CD8-positive, alpha-beta memory T cell (primary cell): ENCODE results near the gene ATP5F1D. TPM values are rescaled to one million over a fixed set of nuclear protein-coding genes. Genes with fewer than 3 reads are reported as not detected.

Source experiments
- CTCF ChIA-PET: fragments of 350-600 bp; sonication (Branson Sonifier 250); formaldehyde crosslinking; loops from one replicate; lab custom pipeline; 2021; ENCODE audit warnings: antibody characterized with exemption; lab: Charles Lee
- POLR2A ChIA-PET: fragments of 350-600 bp; sonication (Branson Sonifier 250); formaldehyde crosslinking; loops from one replicate; lab custom pipeline; 2021; ENCODE audit warnings: antibody characterized with exemption; lab: Charles Lee
- DNase-seq, 5 donors: peaks; one replicate each; pipeline versions ENCODE4 v3.0.0 to v3.0.0-alpha.2; 2020 to 2022; ENCODE audit warnings: mixed read lengths in 1 of 5
- H3K27ac ChIP-seq: one replicate; pipeline ENCODE4 v1.7.0; 2013; ENCODE audit warnings: low read depth, mild to moderate bottlenecking, low read length, moderate library complexity
- H3K27me3 ChIP-seq: 2 replicates; pipeline ENCODE4 v1.7.0; 2013; ENCODE audit warnings: low read length, mild to moderate bottlenecking; ENCODE audit not compliant: insufficient read depth, poor library complexity, severe bottlenecking
- H3K36me3 ChIP-seq: 2 replicates; pipeline ENCODE4 v1.7.0; 2013; ENCODE audit warnings: mild to moderate bottlenecking, low read length, moderate library complexity; ENCODE audit not compliant: insufficient read depth
- H3K4me1 ChIP-seq: 2 replicates; pipeline ENCODE4 v1.7.0; 2013; ENCODE audit warnings: mild to moderate bottlenecking, low read length, moderate library complexity; ENCODE audit not compliant: insufficient read depth
- H3K4me3 ChIP-seq: 2 replicates; pipeline ENCODE4 v1.7.0; 2013; ENCODE audit warnings: mild to moderate bottlenecking, low read length
- H3K9me3 ChIP-seq: 2 replicates; pipeline ENCODE4 v1.7.0; 2013; ENCODE audit warnings: mild to moderate bottlenecking, low read length
- H3K27ac Mint-ChIP-seq, 8 donors: one replicate each; pipeline ENCODE4 v1.8.0; 2020 to 2021; ENCODE audit warnings: mixed read lengths in 8 of 8, mild to moderate bottlenecking in 6 of 8, inconsistent platforms in 3 of 8, moderate library complexity in 3 of 8
- H3K27me3 Mint-ChIP-seq, 2 donors: one replicate each; pipeline ENCODE4 v1.8.0; 2020 to 2021; ENCODE audit warnings: mixed read lengths in 2 of 2, mild to moderate bottlenecking in 1 of 2, moderate library complexity in 1 of 2
- H3K36me3 Mint-ChIP-seq, 3 donors: one replicate each; pipeline ENCODE4 v1.8.0; 2020 to 2021; ENCODE audit warnings: mixed read lengths in 3 of 3, inconsistent platforms in 1 of 3, mild to moderate bottlenecking in 1 of 3
- H3K4me1 Mint-ChIP-seq, 3 donors: one replicate each; pipeline ENCODE4 v1.8.0; 2020 to 2021; ENCODE audit warnings: mixed read lengths in 3 of 3, inconsistent platforms in 1 of 3, mild to moderate bottlenecking in 1 of 3
- H3K4me3 Mint-ChIP-seq, 7 donors: one replicate each; pipeline ENCODE4 v1.8.0; 2020 to 2021; ENCODE audit warnings: mixed read lengths in 7 of 7, mild to moderate bottlenecking in 6 of 7, moderate library complexity in 4 of 7, inconsistent platforms in 2 of 7
- H3K9me3 Mint-ChIP-seq, 5 donors: one replicate each; pipeline ENCODE4 v1.8.0; 2020 to 2022; ENCODE audit warnings: mixed read lengths in 5 of 5, mild to moderate bottlenecking in 3 of 5, moderate library complexity in 2 of 5, inconsistent platforms in 1 of 5
- polyA plus RNA-seq: library from polyadenylated mRNA; unstranded; fragments of 300-500 nt; fragmentation: Illumina TruSeq; gene quantifications from one replicate; pipeline ENCODE4 v1.2.3, GENCODE V29; 2021
- total RNA-seq, 2 experiments: library from RNA; stranded (reverse); gene quantifications; one replicate each; pipeline ENCODE4 v1.2.3, GENCODE V29; 2021

ATP5F1D gene
- total and polyA plus RNA-seq, 3 experiments from 2014 or later = 179 to 271 (median 180) TPM

GRCh38 chr19:1266916-1267476 lies 25.4 kb downstream of the ATP5F1D start:
- POLR2A ChIA-PET = interaction anchor here (0.9 to 5.0 kb wide), 8 partner anchors 8 to 199 kb away, joined by 3 to 280 read pairs (median 8); partner anchors contain the start of genes ATP5F1D and FAM174C
- peaks cover 3 to 24% (median 3%) of the 10 kb centered on the region in 3 donors for H3K36me3 Mint-ChIP-seq
- peak overlapping the region in 5 of 8 donors; percentile 81 to 98 (median 88) for H3K27ac Mint-ChIP-seq
- Histone ChIP-seq H3K4me3 (peak overlapping the region; percentile 62), H3K27ac (peak overlapping the region; percentile 73), H3K27me3 (no peaks in the 10 kb centered on the region), H3K9me3 (no peaks in the 10 kb centered on the region), H3K36me3 (peaks cover 13% of the 10 kb centered on the region), H3K4me1 (peaks cover 64% of the 10 kb centered on the region)
- peaks cover 0 to 8% of the 10 kb centered on the region in 2 donors for H3K27me3 Mint-ChIP-seq
- peaks cover 45 to 76% (median 48%) of the 10 kb centered on the region in 3 donors for H3K4me1 Mint-ChIP-seq
- no peaks in the 10 kb centered on the region for H3K9me3 Mint-ChIP-seq
- CTCF ChIA-PET = interaction anchor here (0.8 to 10.3 kb wide), 15 partner anchors 8 to 359 kb away, joined by 3 to 484 read pairs (median 4); partner anchors contain the start of genes ATP5F1D, CNN2, FAM174C and NDUFS7
- DNase-seq = peak; percentile 61 to 75 (median 71)
- H3K4me3 Mint-ChIP-seq = peak overlapping the region; percentile 22 to 88 (median 62)

GRCh38 chr19:1267477-1268225 lies 26.1 kb downstream of the ATP5F1D start:
- H3K4me1 ChIP-seq = peaks cover 64% of the 10 kb centered on the region
- H3K4me3 ChIP-seq = peak overlapping the region; percentile 37
- H3K4me1 Mint-ChIP-seq = peaks cover 50 to 78% (median 51%) of the 10 kb centered on the region in 3 donors
- peaks cover 3 to 30% (median 6%) of the 10 kb centered on the region in 3 donors for H3K36me3 Mint-ChIP-seq
- no peaks in the 10 kb centered on the region for H3K9me3 ChIP-seq
- ChIA-PET CTCF (interaction anchor here (1.4 to 10.3 kb wide), 4 partner anchors 13 to 245 kb away, joined by 3 to 484 read pairs (median 54); partner anchors contain the start of gene ATP5F1D), POLR2A (interaction anchor here (5.0 kb wide), 1 partner anchor 23 kb away, joined by 280 read pairs; no protein-coding TSS in a partner anchor)
- H3K27ac Mint-ChIP-seq = peak overlapping the region in 7 of 8 donors; percentile 29 to 98 (median 88)
- peaks cover 19% of the 10 kb centered on the region for H3K36me3 ChIP-seq
- no peaks in the 10 kb centered on the region for H3K27me3 ChIP-seq
- no peaks in the 10 kb centered on the region for H3K9me3 Mint-ChIP-seq
- H3K4me3 Mint-ChIP-seq = peak overlapping the region; percentile 22 to 88 (median 62)
- peak in 2 of 5 donors; percentile 32 to 75 for DNase-seq
- no peak overlapping the region for H3K27ac ChIP-seq
- peaks cover 0 to 8% of the 10 kb centered on the region in 2 donors for H3K27me3 Mint-ChIP-seq

- peak in 1 of 5 donors; percentile 63 for DNase-seq
- Histone ChIP-seq H3K4me3 (no peak overlapping the region), H3K4me1 (peaks cover 69% of the 10 kb centered on the region), H3K27ac (no peak overlapping the region), H3K27me3 (no peaks in the 10 kb centered on the region), H3K36me3 (peaks cover 27% of the 10 kb centered on the region), H3K9me3 (no peaks in the 10 kb centered on the region)
- POLR2A ChIA-PET = interaction anchor here (0.5 to 5.0 kb wide), 47 partner anchors 9 to 1208 kb away, joined by 3 to 280 read pairs (median 4); partner anchors contain the start of genes ABCA7, ARHGAP45, ATP5F1D and CBARP
- H3K36me3 Mint-ChIP-seq = peaks cover 8 to 37% (median 11%) of the 10 kb centered on the region in 3 donors
- peak overlapping the region; percentile 89 to 98 (median 94) for H3K27ac Mint-ChIP-seq
- H3K4me1 Mint-ChIP-seq = peaks cover 51 to 78% (median 52%) of the 10 kb centered on the region in 3 donors
- H3K27me3 Mint-ChIP-seq = peaks cover 0 to 8% of the 10 kb centered on the region in 2 donors
- no peaks in the 10 kb centered on the region for H3K9me3 Mint-ChIP-seq
- H3K4me3 Mint-ChIP-seq = peak overlapping the region; percentile 74 to 92 (median 81)
- CTCF ChIA-PET = interaction anchor here (0.7 to 10.3 kb wide), 8 partner anchors 9 to 104 kb away, joined by 3 to 484 read pairs (median 4); partner anchors contain the start of gene ATP5F1D
Measured at GRCh38 chr19:1268226-1269064, 26.9 kb downstream of the ATP5F1D start.

GRCh38 chr19:1269065-1269477 lies 27.5 kb downstream of the ATP5F1D start, which contains the start of gene CIRBP:
TSS of gene CIRBP (plus strand) at chr19:1269332. CDS start at chr19:1270934, 1,602 bp downstream.
- peak within 1 kb of the TSS; percentile 90 to 98 (median 94) for H3K27ac Mint-ChIP-seq
- ChIA-PET POLR2A (interaction anchor here (0.5 to 5.0 kb wide), 48 partner anchors 9 to 1207 kb away, joined by 3 to 280 read pairs (median 4); partner anchors contain the start of genes ABCA7, ARHGAP45, ATP5F1D and CBARP), CTCF (interaction anchor here (0.7 to 10.3 kb wide), 9 partner anchors 9 to 241 kb away, joined by 3 to 484 read pairs (median 4); partner anchors contain the start of gene ATP5F1D)
- H3K27me3 Mint-ChIP-seq = peaks cover 0 to 10% of the 10 kb centered on the region in 2 donors
- peak within 1 kb of the TSS; percentile 90 for H3K27ac ChIP-seq
- no peaks in the 10 kb centered on the region for H3K27me3 ChIP-seq
- H3K36me3 Mint-ChIP-seq = peaks cover 14 to 44% (median 17%) of the 10 kb centered on the region in 3 donors
- H3K9me3 Mint-ChIP-seq = no peaks in the 10 kb centered on the region
- H3K4me1 Mint-ChIP-seq = peaks cover 58 to 83% (median 58%) of the 10 kb centered on the region in 3 donors
- H3K4me1 ChIP-seq = peaks cover 75% of the 10 kb centered on the region
- peaks cover 34% of the 10 kb centered on the region for H3K36me3 ChIP-seq
- DNase-seq = peak; percentile 98 to 100 (median 99)
- peak within 1 kb of the TSS; percentile 99 for H3K4me3 ChIP-seq
- H3K4me3 Mint-ChIP-seq = peak within 1 kb of the TSS; percentile 86 to 92 (median 87)
- no peaks in the 10 kb centered on the region for H3K9me3 ChIP-seq

GRCh38 chr19:1269478-1270212 lies 28.1 kb downstream of the ATP5F1D start:
- peaks cover 57 to 81% (median 58%) of the 10 kb centered on the region in 3 donors for H3K4me1 Mint-ChIP-seq
- Histone ChIP-seq H3K4me3 (peak overlapping the region; percentile 99), H3K9me3 (no peaks in the 10 kb centered on the region), H3K36me3 (peaks cover 39% of the 10 kb centered on the region), H3K4me1 (peaks cover 80% of the 10 kb centered on the region), H3K27ac (peak overlapping the region; percentile 90), H3K27me3 (no peaks in the 10 kb centered on the region)
- peak overlapping the region; percentile 86 to 92 (median 87) for H3K4me3 Mint-ChIP-seq
- peaks cover 14 to 47% (median 17%) of the 10 kb centered on the region in 3 donors for H3K36me3 Mint-ChIP-seq
- CTCF ChIA-PET = interaction anchor here (0.6 to 10.3 kb wide), 9 partner anchors 8 to 242 kb away, joined by 3 to 484 read pairs (median 4); partner anchors contain the start of gene ATP5F1D
- peak overlapping the region; percentile 86 to 98 (median 92) for H3K27ac Mint-ChIP-seq
- POLR2A ChIA-PET = interaction anchor here (0.6 to 5.0 kb wide), 33 partner anchors 9 to 1206 kb away, joined by 3 to 280 read pairs (median 5); partner anchors contain the start of genes ABCA7, ARHGAP45, ATP5F1D and CBARP
- no peaks in the 10 kb centered on the region for H3K9me3 Mint-ChIP-seq
- peaks cover 0 to 10% of the 10 kb centered on the region in 2 donors for H3K27me3 Mint-ChIP-seq
- peak; percentile 82 to 94 (median 86) for DNase-seq

GRCh38 chr19:1270213-1270853 lies 28.8 kb downstream of the ATP5F1D start:
- no peak for DNase-seq
- peaks cover 42% of the 10 kb centered on the region for H3K36me3 ChIP-seq
- peak overlapping the region; percentile 99 for H3K4me3 ChIP-seq
- Mint-ChIP-seq H3K27me3 (peaks cover 0 to 10% of the 10 kb centered on the region in 2 donors), H3K9me3 (no peaks in the 10 kb centered on the region), H3K4me3 (peak overlapping the region; percentile 86 to 92 (median 87)), H3K27ac (peak overlapping the region; percentile 86 to 98 (median 92)), H3K36me3 (peaks cover 14 to 51% (median 17%) of the 10 kb centered on the region in 3 donors), H3K4me1 (peaks cover 53 to 76% (median 58%) of the 10 kb centered on the region in 3 donors)
- ChIA-PET POLR2A (interaction anchor here (1.0 to 1.7 kb wide), 3 partner anchors 9 to 249 kb away, joined by 4 to 10 read pairs (median 5); partner anchors contain the start of genes RNU6-2 and TMEM259), CTCF (interaction anchor here (10.3 kb wide), 1 partner anchor 27 kb away, joined by 484 read pairs; the partner anchor contains the start of gene ATP5F1D)
- H3K27me3 ChIP-seq = no peaks in the 10 kb centered on the region
- H3K4me1 ChIP-seq = peaks cover 79% of the 10 kb centered on the region
- peak overlapping the region; percentile 90 for H3K27ac ChIP-seq
- H3K9me3 ChIP-seq = no peaks in the 10 kb centered on the region
